LNCAP (cell line): ENCODE measurements around the gene ABCG2.

Source experiments
- CTCF ChIP-seq: fragments of 450-650 bp; IDR thresholded peaks from 2 replicates; pipeline ENCODE4 v1.5.1; 2017; ENCODE audit warnings: mild to moderate bottlenecking

Gene ABCG2

GRCh38 chr4:88196013-88196365, 37.5 kb upstream of the ABCG2 start:
- TF ChIP-seq CTCF, result no peak

GRCh38 chr4:88195328-88196012, 37.0 kb upstream of the ABCG2 start:
- TF ChIP-seq CTCF, result no peak

GRCh38 chr4:88191404-88191803, 33.0 kb upstream of the ABCG2 start:
- no peak for TF ChIP-seq CTCF

GRCh38 chr4:88189881-88190585, 31.6 kb upstream of the ABCG2 start:
- TF ChIP-seq CTCF, result no peak

GRCh38 chr4:88189418-88189738, 30.9 kb upstream of the ABCG2 start:
- TF ChIP-seq CTCF, result no peak

GRCh38 chr4:88188738-88189417, 30.4 kb upstream of the ABCG2 start:
- no peak for TF ChIP-seq CTCF

- no peak for TF ChIP-seq CTCF
These were observed 29.3 kb upstream of the ABCG2 start for GRCh38 chr4:88187766-88188165.
